Measurements from ENCODE around the gene CFAP91.

GRCh38 chr3:119679874-119680273 is 22.9 kb upstream of the CFAP91 start:
- TF ChIP-seq, protein P1, sequence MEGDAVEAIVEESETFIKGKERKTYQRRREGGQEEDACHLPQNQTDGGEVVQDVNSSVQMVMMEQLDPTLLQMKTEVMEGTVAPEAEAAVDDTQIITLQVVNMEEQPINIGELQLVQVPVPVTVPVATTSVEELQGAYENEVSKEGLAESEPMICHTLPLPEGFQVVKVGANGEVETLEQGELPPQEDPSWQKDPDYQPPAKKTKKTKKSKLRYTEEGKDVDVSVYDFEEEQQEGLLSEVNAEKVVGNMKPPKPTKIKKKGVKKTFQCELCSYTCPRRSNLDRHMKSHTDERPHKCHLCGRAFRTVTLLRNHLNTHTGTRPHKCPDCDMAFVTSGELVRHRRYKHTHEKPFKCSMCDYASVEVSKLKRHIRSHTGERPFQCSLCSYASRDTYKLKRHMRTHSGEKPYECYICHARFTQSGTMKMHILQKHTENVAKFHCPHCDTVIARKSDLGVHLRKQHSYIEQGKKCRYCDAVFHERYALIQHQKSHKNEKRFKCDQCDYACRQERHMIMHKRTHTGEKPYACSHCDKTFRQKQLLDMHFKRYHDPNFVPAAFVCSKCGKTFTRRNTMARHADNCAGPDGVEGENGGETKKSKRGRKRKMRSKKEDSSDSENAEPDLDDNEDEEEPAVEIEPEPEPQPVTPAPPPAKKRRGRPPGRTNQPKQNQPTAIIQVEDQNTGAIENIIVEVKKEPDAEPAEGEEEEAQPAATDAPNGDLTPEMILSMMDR (IDR thresholded peaks at IDR 0.05) = no peak
- TF ChIP-seq EP300 (IDR thresholded peaks at IDR 0.05) (no peak), POLR2A (IDR thresholded peaks at IDR 0.05) (no peak)
